HL-60 (cell line): Measurements from ENCODE around the gene DBP.
A peak's percentile ranks its signal among the peaks of the same experiment; 100 is the strongest.

ENCODE experiments used
- DNase-seq, 2 experiments: peaks; one replicate each; pipeline ENCODE4 v3.0.0-alpha.2; 2010 to 2020; ENCODE audit warnings: low read depth in 1 of 2, low spot score in 1 of 2
- H3K27ac ChIP-seq: fragments of 250-450 bp; sonication (Bioruptor Pico); replicated peaks from 2 replicates; pipeline ENCODE4 v1.5.1; 2020; ENCODE audit warnings: mild to moderate bottlenecking, moderate library complexity
- H3K27me3 ChIP-seq: fragments of 250-450 bp; sonication (Bioruptor Pico); 2 replicates; pipeline ENCODE4 v1.5.1; 2021; ENCODE audit warnings: mild to moderate bottlenecking, moderate library complexity; ENCODE audit not compliant: insufficient read depth, poor library complexity, severe bottlenecking
- H3K4me3 ChIP-seq: replicated peaks from 2 replicates; pipeline ENCODE4 v1.5.1; 2011; ENCODE audit warnings: mild to moderate bottlenecking, control low read depth, low read length; ENCODE audit not compliant: insufficient read depth
- CTCF ChIP-seq: IDR thresholded peaks from one replicate; pipeline ENCODE4 v1.5.1; 2011; ENCODE audit warnings: low read length, control low read depth, inconsistent platforms; ENCODE audit not compliant: insufficient read depth
- GABPA ChIP-seq: IDR thresholded peaks from 2 replicates; pipeline ENCODE4 v1.6.1; 2012; ENCODE audit warnings: low read depth
- POLR2AphosphoS5 ChIP-seq: IDR thresholded peaks from 2 replicates; pipeline ENCODE4 v1.6.1; 2012; ENCODE audit warnings: low read depth
- REST ChIP-seq: IDR thresholded peaks from 2 replicates; pipeline ENCODE4 v1.6.1; 2012; ENCODE audit warnings: low read depth; ENCODE audit not compliant: insufficient replicate concordance
- SPI1 ChIP-seq: IDR thresholded peaks from 2 replicates; pipeline ENCODE4 v1.6.1; 2012; ENCODE audit warnings: low read depth, mild to moderate bottlenecking, borderline replicate concordance

The DBP gene

GRCh38 chr19:48645620-48646000 lies 8.4 kb upstream of the DBP start:
- DNase-seq, result no peak

GRCh38 chr19:48644839-48645619 lies 7.8 kb upstream of the DBP start:
- Histone ChIP-seq H3K27me3 (no peaks in the 10 kb centered on the region), H3K27ac (no peak overlapping the region), H3K4me3 (no peak overlapping the region)
- DNase-seq, result peak in 1 of 2 experiments; percentile 72
- no peak for TF ChIP-seq CTCF
- no peak for TF ChIP-seq GABPA
- no peak for TF ChIP-seq REST
- TF ChIP-seq POLR2AphosphoS5, result no peak
- no peak for TF ChIP-seq SPI1

More at GRCh38 chr19:48645620-48646000, 8.4 kb upstream of the DBP start:
- Histone ChIP-seq H3K4me3 (peak overlapping the region; percentile 43), H3K27me3 (no peaks in the 10 kb centered on the region), H3K27ac (no peak overlapping the region)
- TF ChIP-seq REST (no peak), GABPA (no peak), SPI1 (no peak), CTCF (no peak), POLR2AphosphoS5 (no peak)

GRCh38 chr19:48644355-48644754 lies 7.2 kb upstream of the DBP start:
- no peaks in the 10 kb centered on the region for H3K27me3 ChIP-seq
- no peak overlapping the region for H3K27ac ChIP-seq
- no peak for DNase-seq
- TF ChIP-seq REST, result no peak
- no peak overlapping the region for H3K4me3 ChIP-seq
